HFF-Myc (cell line): ENCODE measurements around the gene CDC42EP2.
A peak's percentile ranks its signal among the peaks of the same experiment; 100 is the strongest.

Experiments
- DNase-seq: peaks from one replicate; pipeline ENCODE4 v3.0.0-alpha.2; 2011; ENCODE audit warnings: low read depth; ENCODE audit errors: extremely low read depth
- H3K4me3 ChIP-seq: replicated peaks from 2 replicates; pipeline ENCODE4 v1.5.1; 2011; ENCODE audit warnings: low read depth, mild to moderate bottlenecking, control low read depth, low read length
- TF ChIP-seq, protein P1 (sequence below): IDR thresholded peaks from 2 replicates; pipeline ENCODE4 v1.5.1; 2012; ENCODE audit warnings: mild to moderate bottlenecking, low read depth, low read length, control low read depth; ENCODE audit errors: missing control alignments

CDC42EP2 gene

DNA sequence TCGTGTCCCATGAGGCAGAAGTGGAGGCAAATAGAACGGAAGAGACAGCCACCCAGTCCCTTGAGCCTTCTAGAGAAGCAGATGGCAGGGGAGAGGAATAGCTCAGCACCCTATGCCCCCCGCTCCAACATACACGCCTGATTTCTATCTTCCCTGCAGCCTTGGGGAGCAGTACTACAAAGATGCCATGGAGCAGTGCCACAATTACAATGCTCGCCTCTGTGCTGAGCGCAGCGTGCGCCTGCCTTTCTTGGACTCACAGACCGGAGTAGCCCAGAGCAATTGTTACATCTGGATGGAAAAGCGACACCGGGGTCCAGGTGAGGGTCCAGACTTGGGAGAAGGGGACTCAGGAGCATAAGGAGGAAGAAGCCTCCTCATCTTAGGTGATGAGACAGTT is 25.6 kb downstream of the CDC42EP2 start:
- no peak overlapping the region for H3K4me3 ChIP-seq
- no peak for DNase-seq
- TF ChIP-seq, protein P1, sequence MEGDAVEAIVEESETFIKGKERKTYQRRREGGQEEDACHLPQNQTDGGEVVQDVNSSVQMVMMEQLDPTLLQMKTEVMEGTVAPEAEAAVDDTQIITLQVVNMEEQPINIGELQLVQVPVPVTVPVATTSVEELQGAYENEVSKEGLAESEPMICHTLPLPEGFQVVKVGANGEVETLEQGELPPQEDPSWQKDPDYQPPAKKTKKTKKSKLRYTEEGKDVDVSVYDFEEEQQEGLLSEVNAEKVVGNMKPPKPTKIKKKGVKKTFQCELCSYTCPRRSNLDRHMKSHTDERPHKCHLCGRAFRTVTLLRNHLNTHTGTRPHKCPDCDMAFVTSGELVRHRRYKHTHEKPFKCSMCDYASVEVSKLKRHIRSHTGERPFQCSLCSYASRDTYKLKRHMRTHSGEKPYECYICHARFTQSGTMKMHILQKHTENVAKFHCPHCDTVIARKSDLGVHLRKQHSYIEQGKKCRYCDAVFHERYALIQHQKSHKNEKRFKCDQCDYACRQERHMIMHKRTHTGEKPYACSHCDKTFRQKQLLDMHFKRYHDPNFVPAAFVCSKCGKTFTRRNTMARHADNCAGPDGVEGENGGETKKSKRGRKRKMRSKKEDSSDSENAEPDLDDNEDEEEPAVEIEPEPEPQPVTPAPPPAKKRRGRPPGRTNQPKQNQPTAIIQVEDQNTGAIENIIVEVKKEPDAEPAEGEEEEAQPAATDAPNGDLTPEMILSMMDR: no peak

DNA sequence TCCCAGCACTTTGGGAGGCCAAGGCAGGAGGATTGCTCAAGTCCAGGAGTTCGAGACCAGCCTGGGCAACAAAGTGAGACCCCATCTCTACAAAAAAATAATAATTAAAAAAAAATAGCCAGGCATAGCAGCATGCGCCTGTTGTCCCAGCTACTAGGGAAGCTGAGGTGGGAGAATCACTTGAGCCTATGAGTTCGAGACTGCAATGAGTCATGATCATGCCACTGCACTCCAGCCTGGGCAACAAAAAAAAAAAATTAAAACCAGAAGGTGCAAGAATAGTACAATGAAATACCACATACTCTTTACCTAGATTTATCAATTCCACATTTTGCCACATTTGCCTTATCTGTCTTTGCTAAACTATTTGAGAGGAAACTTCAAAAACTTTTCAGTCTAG is 27.2 kb downstream of the CDC42EP2 start:
- no peak overlapping the region for H3K4me3 ChIP-seq
- TF ChIP-seq, protein P1: no peak

DNA sequence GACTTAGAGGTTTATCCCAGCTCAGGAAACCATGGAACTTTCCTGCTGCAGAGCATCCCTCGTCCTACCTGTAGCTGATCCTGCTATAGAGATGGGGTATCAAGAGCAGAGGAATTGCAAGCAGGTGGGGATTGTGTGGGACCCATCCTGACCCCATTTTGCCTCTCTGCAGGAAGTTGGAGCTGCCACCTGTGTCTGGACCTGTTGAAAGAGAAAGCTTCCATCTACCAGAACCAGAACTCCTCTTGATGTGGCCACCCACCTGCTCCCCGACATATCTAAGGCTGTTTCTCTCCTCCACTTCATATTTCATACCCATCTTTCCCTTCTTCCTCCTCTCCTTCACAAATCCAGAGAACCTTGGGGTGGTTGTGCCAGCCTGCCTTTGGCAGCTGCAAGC is 36.8 kb downstream of the CDC42EP2 start:
- TF ChIP-seq, protein P1: no peak
- no peak overlapping the region for H3K4me3 ChIP-seq
- DNase-seq: no peak

More for the DNA sequence above, 27.2 kb downstream of the CDC42EP2 start:
- DNase-seq: no peak

DNA sequence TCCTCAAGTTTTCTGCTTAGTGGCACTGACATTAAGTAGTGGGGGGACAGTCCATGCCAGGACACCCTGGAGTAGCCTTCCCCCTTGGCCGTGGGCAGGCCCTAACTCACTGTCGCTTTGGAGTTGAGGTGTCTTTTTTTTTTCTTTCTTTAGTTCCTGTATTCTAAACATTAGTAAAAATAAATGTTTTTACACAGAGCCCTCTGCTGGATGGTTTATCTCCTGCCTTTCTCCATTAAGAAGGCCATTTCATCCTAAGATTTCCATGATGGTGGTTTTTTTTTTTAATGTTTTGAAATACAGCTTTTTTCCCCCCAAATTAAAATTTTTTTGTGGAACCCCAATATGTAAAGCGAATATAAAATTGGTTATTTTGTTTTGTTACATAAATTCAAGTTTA is 38.1 kb downstream of the CDC42EP2 start:
- TF ChIP-seq, protein P1: peak; percentile 34
- no peak overlapping the region for H3K4me3 ChIP-seq
- DNase-seq: no peak

DNA sequence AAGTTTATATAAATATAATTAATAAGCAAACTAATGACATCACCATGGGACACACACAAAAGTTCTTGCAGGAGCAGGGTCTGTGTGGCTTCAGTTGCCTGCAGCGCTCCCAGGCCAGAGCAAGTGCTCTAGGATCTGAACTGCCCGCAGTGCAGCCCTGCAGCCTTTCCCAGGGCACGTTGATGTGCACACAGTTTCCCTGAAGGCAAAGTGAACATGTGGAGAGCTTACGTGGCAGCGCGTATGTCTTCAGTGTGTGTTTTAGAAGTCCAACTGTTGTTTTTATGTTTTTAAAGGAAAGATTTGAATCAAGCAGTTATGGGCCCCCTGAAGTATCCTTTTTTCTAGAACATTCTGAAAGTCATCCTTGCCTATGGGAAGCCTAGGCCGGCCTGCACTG is 38.7 kb downstream of the CDC42EP2 start:
- TF ChIP-seq, protein P1: no peak
- DNase-seq: no peak
- H3K4me3 ChIP-seq: no peak overlapping the region

DNA sequence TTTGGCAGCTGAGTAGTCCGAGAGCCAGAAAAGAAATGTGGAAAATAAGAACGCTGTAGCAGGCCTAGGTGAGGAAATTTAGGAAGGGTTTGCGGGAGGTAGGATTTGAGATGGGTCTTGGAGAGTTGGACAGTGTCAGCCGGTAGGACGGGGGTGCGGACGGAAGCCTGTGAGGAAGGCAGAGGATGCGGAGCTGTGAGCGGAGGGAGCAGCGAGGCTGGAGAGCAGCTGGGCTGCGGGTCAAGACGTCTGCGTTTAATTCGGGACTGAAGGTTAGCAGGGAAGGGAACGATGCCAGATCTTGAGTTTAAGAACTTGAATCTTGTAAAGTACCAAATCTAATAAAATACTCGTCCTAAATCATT is 39.2 kb downstream of the CDC42EP2 start:
- no peak for DNase-seq
- peak overlapping the region; percentile 39 for H3K4me3 ChIP-seq
- TF ChIP-seq, protein P1: no peak

DNA sequence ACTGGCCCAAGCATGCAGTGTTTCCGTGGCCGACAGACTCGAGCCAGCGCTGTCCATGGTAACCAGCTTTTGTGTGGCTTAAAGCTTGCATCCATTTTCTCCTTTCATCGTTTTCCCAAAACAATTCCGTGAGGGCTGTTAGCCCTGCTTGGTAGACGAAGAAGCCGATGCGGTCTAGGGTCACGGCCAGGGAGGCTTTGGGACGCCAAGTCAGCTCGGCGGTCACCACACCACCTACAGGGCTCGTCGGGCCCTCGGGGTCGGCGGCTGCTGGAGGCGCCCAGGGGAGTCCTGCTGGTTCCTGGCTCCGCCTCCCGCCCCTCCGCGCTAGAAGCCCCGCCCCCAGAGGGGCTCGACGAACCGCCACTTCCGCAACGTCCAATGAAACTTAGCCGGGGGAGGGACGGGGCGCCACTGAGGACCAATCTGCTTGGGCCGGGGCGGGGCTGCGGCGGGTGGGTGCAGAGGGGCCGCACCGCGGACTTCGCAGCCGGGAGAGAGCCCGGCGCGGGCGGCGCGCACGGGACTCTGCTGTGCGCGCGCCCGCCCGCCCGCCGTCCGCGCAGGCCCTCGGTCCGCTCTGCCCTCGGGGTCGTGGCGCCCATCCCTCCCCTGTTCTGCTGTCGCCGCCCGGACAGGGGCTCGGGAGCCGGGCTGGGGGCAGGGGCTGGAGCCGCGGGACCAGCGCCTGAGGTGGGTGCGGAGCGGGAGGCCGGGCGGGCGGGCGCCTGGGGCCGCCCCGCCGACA is 39.8 kb downstream of the CDC42EP2 start, which contains the start of gene TIGD3:
Gene TIGD3, plus strand, starts transcription at position 487 of the 748 bp plus-strand sequence. CDS start 1,058 bp downstream, outside the sequence.
- DNase-seq: peak; percentile 59
- TF ChIP-seq, protein P1: no peak
- peak within 1 kb of the TSS; percentile 41 for H3K4me3 ChIP-seq
